Smooth muscle cell (in vitro differentiated cells): ENCODE measurements around the gene DCN. TPM values are rescaled to one million over a fixed set of nuclear protein-coding genes. Genes with fewer than 3 reads are reported as not detected.

Source experiments
- DNase-seq: peaks from one replicate; lab custom pipeline; 2025; ENCODE audit not compliant: unreplicated experiment; lab: John Stamatoyannopoulos, UW
- H2AFZ ChIP-seq: fragments of 200-600 bp; sonication (generic); 2 replicates; pipeline ENCODE4 v1.6.0; 2016; ENCODE audit warnings: antibody characterized with exemption, low read depth, mild to moderate bottlenecking
- H3F3A ChIP-seq: fragments of 200-600 bp; sonication (generic); 2 replicates; pipeline ENCODE4 v1.6.0; 2017; ENCODE audit warnings: antibody characterized with exemption, low read depth
- H3K27ac ChIP-seq: fragments of 200-600 bp; sonication (generic); 2 replicates; pipeline ENCODE4 v1.5.1; 2016; ENCODE audit warnings: low read depth, mild to moderate bottlenecking
- H3K27me3 ChIP-seq: fragments of 200-600 bp; sonication (generic); 2 replicates; pipeline ENCODE4 v1.6.1; 2016; ENCODE audit warnings: low read depth, mild to moderate bottlenecking
- H3K36me3 ChIP-seq: fragments of 200-600 bp; sonication (generic); 2 replicates; pipeline ENCODE4 v1.5.1; 2016; ENCODE audit warnings: low read depth
- H3K4me1 ChIP-seq: fragments of 200-600 bp; sonication (generic); 2 replicates; pipeline ENCODE4 v1.5.1; 2016; ENCODE audit warnings: low read depth
- H3K4me2 ChIP-seq: fragments of 200-600 bp; sonication (generic); 2 replicates; pipeline ENCODE4 v1.6.0; 2016; ENCODE audit warnings: mild to moderate bottlenecking
- H3K4me3 ChIP-seq: fragments of 200-600 bp; sonication (generic); 2 replicates; pipeline ENCODE4 v1.5.1; 2016; ENCODE audit warnings: mild to moderate bottlenecking
- H3K79me2 ChIP-seq: fragments of 200-600 bp; sonication (generic); 2 replicates; pipeline ENCODE4 v1.6.0; 2016; ENCODE audit warnings: low read depth, mild to moderate bottlenecking
- H3K9ac ChIP-seq: fragments of 200-600 bp; sonication (generic); 2 replicates; pipeline ENCODE4 v1.6.0; 2016; ENCODE audit warnings: low read depth
- H3K9me3 ChIP-seq: fragments of 200-600 bp; sonication (generic); replicated peaks from 2 replicates; pipeline ENCODE4 v1.5.1; 2016; ENCODE audit warnings: low read depth
- H4K20me1 ChIP-seq: fragments of 200-600 bp; sonication (generic); 2 replicates; pipeline ENCODE4 v1.6.0; 2016; ENCODE audit warnings: low read depth
- WGBS: methylation state at CpG from one replicate; pipeline ENCODE4 v1.1.7; 2016; ENCODE audit warnings: low lambda C conversion rate; 5-methylcytosine and 5-hydroxymethylcytosine counted together
- polyA plus RNA-seq: library from polyadenylated mRNA; unstranded; fragments of >200 nt; fragmentation: Nextera tagmentation; extraction: Ambion mirVana; gene quantifications from 2 replicates; pipeline ENCODE4 v1.2.1, GENCODE V29; 2016
- total RNA-seq: library from RNA; depleted of rRNA; stranded (reverse); fragments of >200 nt; gene quantifications from 2 replicates; pipeline ENCODE4 v1.2.3, GENCODE V29; 2014
- TF ChIP-seq, protein P1 (sequence below): fragments of 200-600 bp; sonication (generic); IDR thresholded peaks from 2 replicates; pipeline ENCODE4 v1.5.1; 2017; ENCODE audit warnings: borderline replicate concordance, mild to moderate bottlenecking, antibody characterized with exemption; ENCODE audit not compliant: insufficient read depth, poor library complexity, severe bottlenecking

The DCN gene
- total and polyA plus RNA-seq, 2 experiments from 2014 or later: 1,354 to 1,657 TPM

GRCh38 chr12:91194500-91194899, 11.9 kb upstream of the DCN start:
- peaks cover 16% of the 10 kb centered on the region for H3K9me3 ChIP-seq
- no peak for DNase-seq
- no peaks in the 10 kb centered on the region for H3K79me2 ChIP-seq
- 84% methylated on average over 2 of the region's 2 CpGs for WGBS
- peaks cover 4% of the 10 kb centered on the region for H3K4me1 ChIP-seq
- H3K4me3 ChIP-seq: no peak overlapping the region
- no peak overlapping the region for H3K4me2 ChIP-seq
- no peaks in the 10 kb centered on the region for H3K36me3 ChIP-seq
- H4K20me1 ChIP-seq: no peaks in the 10 kb centered on the region
- TF ChIP-seq, protein P1, sequence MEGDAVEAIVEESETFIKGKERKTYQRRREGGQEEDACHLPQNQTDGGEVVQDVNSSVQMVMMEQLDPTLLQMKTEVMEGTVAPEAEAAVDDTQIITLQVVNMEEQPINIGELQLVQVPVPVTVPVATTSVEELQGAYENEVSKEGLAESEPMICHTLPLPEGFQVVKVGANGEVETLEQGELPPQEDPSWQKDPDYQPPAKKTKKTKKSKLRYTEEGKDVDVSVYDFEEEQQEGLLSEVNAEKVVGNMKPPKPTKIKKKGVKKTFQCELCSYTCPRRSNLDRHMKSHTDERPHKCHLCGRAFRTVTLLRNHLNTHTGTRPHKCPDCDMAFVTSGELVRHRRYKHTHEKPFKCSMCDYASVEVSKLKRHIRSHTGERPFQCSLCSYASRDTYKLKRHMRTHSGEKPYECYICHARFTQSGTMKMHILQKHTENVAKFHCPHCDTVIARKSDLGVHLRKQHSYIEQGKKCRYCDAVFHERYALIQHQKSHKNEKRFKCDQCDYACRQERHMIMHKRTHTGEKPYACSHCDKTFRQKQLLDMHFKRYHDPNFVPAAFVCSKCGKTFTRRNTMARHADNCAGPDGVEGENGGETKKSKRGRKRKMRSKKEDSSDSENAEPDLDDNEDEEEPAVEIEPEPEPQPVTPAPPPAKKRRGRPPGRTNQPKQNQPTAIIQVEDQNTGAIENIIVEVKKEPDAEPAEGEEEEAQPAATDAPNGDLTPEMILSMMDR: no peak
- no peak overlapping the region for H2AFZ ChIP-seq
- no peak overlapping the region for H3K27ac ChIP-seq
- H3K9ac ChIP-seq: no peak overlapping the region
- H3K27me3 ChIP-seq: no peaks in the 10 kb centered on the region
- H3F3A ChIP-seq: no peaks in the 10 kb centered on the region

DNA sequence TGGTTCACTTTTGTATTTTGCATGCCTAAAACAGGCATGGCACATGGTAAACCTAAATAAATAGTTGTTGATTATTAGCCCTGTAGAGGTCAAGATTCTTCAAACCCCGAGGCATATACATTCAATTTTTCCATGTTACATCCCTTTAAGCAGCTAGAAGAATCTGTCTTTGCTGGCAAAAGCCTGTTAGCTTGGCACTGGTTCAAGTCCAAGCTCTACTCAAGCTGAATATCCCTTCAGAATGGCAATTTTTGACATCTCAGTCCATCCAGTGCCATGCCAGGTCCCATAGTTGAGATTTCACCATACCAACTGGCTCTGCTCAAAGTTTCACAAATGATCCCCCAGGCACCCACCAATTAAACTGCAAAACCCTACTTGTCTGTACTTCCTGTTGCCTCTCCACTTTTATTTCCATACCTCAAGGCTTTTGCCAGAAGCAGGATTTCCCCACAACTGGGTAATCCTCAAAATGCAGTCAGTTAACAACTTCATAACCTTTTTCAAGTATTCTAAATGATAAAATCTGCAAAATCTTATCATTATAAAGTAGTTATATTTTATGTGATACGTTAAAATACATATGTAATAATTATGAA, 9.0 kb upstream of the DCN start:
- Histone ChIP-seq H3K4me2 (no peak overlapping the region), H3F3A (no peaks in the 10 kb centered on the region), H2AFZ (no peak overlapping the region), H3K4me3 (no peak overlapping the region), H4K20me1 (no peaks in the 10 kb centered on the region), H3K4me1 (peaks cover 4% of the 10 kb centered on the region), H3K27me3 (no peaks in the 10 kb centered on the region), H3K27ac (no peak overlapping the region), H3K9ac (no peak overlapping the region), H3K9me3 (peaks cover 10% of the 10 kb centered on the region), H3K36me3 (no peaks in the 10 kb centered on the region), H3K79me2 (no peaks in the 10 kb centered on the region)
- WGBS: 89% methylated on average over 2 of the region's 2 CpGs
- TF ChIP-seq, protein P1: no peak
- DNase-seq: no peak

DNA sequence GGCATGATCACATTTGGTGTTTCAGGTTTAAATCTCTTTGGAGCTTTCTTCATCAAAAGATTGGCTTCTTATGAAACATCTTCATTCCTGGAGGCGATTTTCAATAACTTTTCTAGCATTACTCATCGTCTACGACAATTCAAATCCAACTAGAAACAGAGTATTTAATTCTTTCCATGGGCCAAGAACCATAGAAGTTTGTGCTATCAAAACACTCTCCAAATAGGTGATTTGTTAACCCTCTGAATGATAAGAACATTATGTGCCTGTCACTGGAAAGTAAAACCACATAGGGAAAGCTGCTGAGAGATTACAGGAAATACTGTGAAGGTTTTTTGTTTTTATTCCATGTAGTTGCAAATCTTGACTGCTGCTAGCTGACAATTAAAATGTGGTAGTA, 6.9 kb upstream of the DCN start:
- DNase-seq: no peak

More for the DNA sequence above, 6.9 kb upstream of the DCN start:
- Histone ChIP-seq H3K4me2 (peak overlapping the region; percentile 54), H4K20me1 (no peaks in the 10 kb centered on the region), H3F3A (no peaks in the 10 kb centered on the region), H3K27ac (peak overlapping the region; percentile 51), H3K9ac (no peak overlapping the region), H2AFZ (peak overlapping the region; percentile 64), H3K4me1 (peaks cover 4% of the 10 kb centered on the region), H3K9me3 (no peaks in the 10 kb centered on the region), H3K79me2 (peaks cover 4% of the 10 kb centered on the region), H3K4me3 (no peak overlapping the region), H3K36me3 (no peaks in the 10 kb centered on the region), H3K27me3 (no peaks in the 10 kb centered on the region)
- 29% methylated on average over 3 of the region's 3 CpGs for WGBS
- TF ChIP-seq, protein P1: no peak
